GM23338 (cell line): Measurements from ENCODE around the gene CRYBB3.
A peak's percentile ranks its signal among the peaks of the same experiment; 100 is the strongest.

ENCODE experiments used
- CTCF ChIP-seq, 2 experiments: fragments of 200-600 bp in 1 of 2; sonication (generic) in 1 of 2; conservative IDR thresholded peaks; 2 replicates each; pipeline versions ENCODE4 v1.5.1 to v1.6.1; 2016 to 2017; ENCODE audit warnings: antibody characterized with exemption in 2 of 2, low read depth in 2 of 2, mild to moderate bottlenecking in 2 of 2, moderate library complexity in 1 of 2
- EZH2 ChIP-seq: fragments of 200-600 bp; sonication (generic); IDR thresholded peaks from one replicate; pipeline ENCODE4 v1.8.0; 2017; ENCODE audit warnings: antibody characterized with exemption, mild to moderate bottlenecking, low read depth; ENCODE audit not compliant: unreplicated experiment
- EZH2phosphoT487 ChIP-seq: fragments of 200-600 bp; sonication (generic); IDR thresholded peaks from one replicate; pipeline ENCODE4 v1.8.1; 2018; ENCODE audit warnings: antibody characterized with exemption; ENCODE audit not compliant: unreplicated experiment
- JUNB ChIP-seq: IDR thresholded peaks from one replicate; pipeline ENCODE4 v1.6.1; 2016; ENCODE audit warnings: antibody characterized with exemption; ENCODE audit not compliant: unreplicated experiment
- POLR2AphosphoS5 ChIP-seq: IDR thresholded peaks from 2 replicates; pipeline ENCODE4 v1.6.1; 2016; ENCODE audit warnings: antibody characterized with exemption, low read depth
- STAT1 ChIP-seq: IDR thresholded peaks from one replicate; pipeline ENCODE4 v1.6.1; 2016; ENCODE audit warnings: antibody characterized with exemption; ENCODE audit not compliant: unreplicated experiment
- TF ChIP-seq, protein P1 (sequence below): IDR thresholded peaks from one replicate; pipeline ENCODE4 v1.6.1; 2018; ENCODE audit warnings: antibody characterized with exemption; ENCODE audit not compliant: unreplicated experiment
- TF ChIP-seq, protein P2 (sequence below): IDR thresholded peaks from 2 replicates; pipeline ENCODE4 v1.6.1; 2016; ENCODE audit warnings: antibody characterized with exemption

GRCh38 chr22:25202290-25202921, 2.7 kb downstream of the CRYBB3 start:
- TF ChIP-seq EZH2: no peak
- TF ChIP-seq CTCF (conservative IDR thresholded peaks at IDR 0.05; ENCODE audit: low read depth in 2 of 2): peak; percentile 91 to 95
- TF ChIP-seq EZH2phosphoT487: no peak
- no peak for TF ChIP-seq POLR2AphosphoS5
- TF ChIP-seq, protein P1, sequence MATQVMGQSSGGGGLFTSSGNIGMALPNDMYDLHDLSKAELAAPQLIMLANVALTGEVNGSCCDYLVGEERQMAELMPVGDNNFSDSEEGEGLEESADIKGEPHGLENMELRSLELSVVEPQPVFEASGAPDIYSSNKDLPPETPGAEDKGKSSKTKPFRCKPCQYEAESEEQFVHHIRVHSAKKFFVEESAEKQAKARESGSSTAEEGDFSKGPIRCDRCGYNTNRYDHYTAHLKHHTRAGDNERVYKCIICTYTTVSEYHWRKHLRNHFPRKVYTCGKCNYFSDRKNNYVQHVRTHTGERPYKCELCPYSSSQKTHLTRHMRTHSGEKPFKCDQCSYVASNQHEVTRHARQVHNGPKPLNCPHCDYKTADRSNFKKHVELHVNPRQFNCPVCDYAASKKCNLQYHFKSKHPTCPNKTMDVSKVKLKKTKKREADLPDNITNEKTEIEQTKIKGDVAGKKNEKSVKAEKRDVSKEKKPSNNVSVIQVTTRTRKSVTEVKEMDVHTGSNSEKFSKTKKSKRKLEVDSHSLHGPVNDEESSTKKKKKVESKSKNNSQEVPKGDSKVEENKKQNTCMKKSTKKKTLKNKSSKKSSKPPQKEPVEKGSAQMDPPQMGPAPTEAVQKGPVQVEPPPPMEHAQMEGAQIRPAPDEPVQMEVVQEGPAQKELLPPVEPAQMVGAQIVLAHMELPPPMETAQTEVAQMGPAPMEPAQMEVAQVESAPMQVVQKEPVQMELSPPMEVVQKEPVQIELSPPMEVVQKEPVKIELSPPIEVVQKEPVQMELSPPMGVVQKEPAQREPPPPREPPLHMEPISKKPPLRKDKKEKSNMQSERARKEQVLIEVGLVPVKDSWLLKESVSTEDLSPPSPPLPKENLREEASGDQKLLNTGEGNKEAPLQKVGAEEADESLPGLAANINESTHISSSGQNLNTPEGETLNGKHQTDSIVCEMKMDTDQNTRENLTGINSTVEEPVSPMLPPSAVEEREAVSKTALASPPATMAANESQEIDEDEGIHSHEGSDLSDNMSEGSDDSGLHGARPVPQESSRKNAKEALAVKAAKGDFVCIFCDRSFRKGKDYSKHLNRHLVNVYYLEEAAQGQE: no peak
- TF ChIP-seq JUNB: no peak
- no peak for TF ChIP-seq STAT1
- TF ChIP-seq, protein P2, sequence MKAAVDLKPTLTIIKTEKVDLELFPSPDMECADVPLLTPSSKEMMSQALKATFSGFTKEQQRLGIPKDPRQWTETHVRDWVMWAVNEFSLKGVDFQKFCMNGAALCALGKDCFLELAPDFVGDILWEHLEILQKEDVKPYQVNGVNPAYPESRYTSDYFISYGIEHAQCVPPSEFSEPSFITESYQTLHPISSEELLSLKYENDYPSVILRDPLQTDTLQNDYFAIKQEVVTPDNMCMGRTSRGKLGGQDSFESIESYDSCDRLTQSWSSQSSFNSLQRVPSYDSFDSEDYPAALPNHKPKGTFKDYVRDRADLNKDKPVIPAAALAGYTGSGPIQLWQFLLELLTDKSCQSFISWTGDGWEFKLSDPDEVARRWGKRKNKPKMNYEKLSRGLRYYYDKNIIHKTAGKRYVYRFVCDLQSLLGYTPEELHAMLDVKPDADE: no peak
